Calu3 (cell line): ENCODE measurements around the gene TBC1D21. TPM values are rescaled to one million over a fixed set of nuclear protein-coding genes. Genes with fewer than 3 reads are reported as not detected.

Source experiments
- BruUV-seq: library from RNA; stranded (reverse); fragments of 400-500 nt; replicated peaks from 2 replicates; lab custom pipeline; 2021; lab: Mats Ljungman, UMichigan
- CTCF ChIA-PET: fragments of 300-600 bp; sonication (Branson Sonifier 250); formaldehyde crosslinking; loops from one replicate; lab custom pipeline; 2022; ENCODE audit warnings: antibody characterized with exemption; lab: Charles Lee
- DNase-seq: peaks from one replicate; pipeline ENCODE4 v3.0.0; 2022
- H3K27ac Mint-ChIP-seq: one replicate; pipeline ENCODE4 v1.8.0; 2022; ENCODE audit warnings: mixed read lengths; ENCODE audit not compliant: unreplicated experiment
- H3K27me3 Mint-ChIP-seq: one replicate; pipeline ENCODE4 v1.8.0; 2022; ENCODE audit warnings: mixed read lengths; ENCODE audit not compliant: unreplicated experiment
- H3K36me3 Mint-ChIP-seq: one replicate; pipeline ENCODE4 v1.8.0; 2022; ENCODE audit warnings: mild to moderate bottlenecking, moderate library complexity, mixed read lengths; ENCODE audit not compliant: insufficient read depth, unreplicated experiment
- H3K4me1 Mint-ChIP-seq: one replicate; pipeline ENCODE4 v1.8.0; 2022; ENCODE audit warnings: mild to moderate bottlenecking, low read depth, mixed read lengths; ENCODE audit not compliant: unreplicated experiment
- H3K4me3 Mint-ChIP-seq: one replicate; pipeline ENCODE4 v1.8.0; 2022; ENCODE audit warnings: mild to moderate bottlenecking, low read depth, moderate library complexity, mixed read lengths; ENCODE audit not compliant: unreplicated experiment
- H3K9me3 Mint-ChIP-seq: one replicate; pipeline ENCODE4 v1.8.0; 2022; ENCODE audit warnings: low read depth, mixed read lengths; ENCODE audit not compliant: unreplicated experiment
- intact Hi-C: fragments of 100-400 bp; cut with micrococcal nuclease; formaldehyde crosslinking; loops from one replicate; pipeline ENCODE4 v1.10.0; 2022; ENCODE audit not compliant: unreplicated experiment
- total RNA-seq: library from RNA; stranded (reverse); gene quantifications from 2 replicates; pipeline ENCODE4 v1.2.3, GENCODE V29; 2022
- TF ChIP-seq, protein P1 (sequence below): fragments of 200-600 bp; IDR thresholded peaks from one replicate; pipeline ENCODE4 v1.8.0; 2022; ENCODE audit warnings: antibody characterized with exemption; ENCODE audit not compliant: unreplicated experiment

Gene TBC1D21
- total RNA-seq, 1 experiment from 2014 or later = not detected

DNA sequence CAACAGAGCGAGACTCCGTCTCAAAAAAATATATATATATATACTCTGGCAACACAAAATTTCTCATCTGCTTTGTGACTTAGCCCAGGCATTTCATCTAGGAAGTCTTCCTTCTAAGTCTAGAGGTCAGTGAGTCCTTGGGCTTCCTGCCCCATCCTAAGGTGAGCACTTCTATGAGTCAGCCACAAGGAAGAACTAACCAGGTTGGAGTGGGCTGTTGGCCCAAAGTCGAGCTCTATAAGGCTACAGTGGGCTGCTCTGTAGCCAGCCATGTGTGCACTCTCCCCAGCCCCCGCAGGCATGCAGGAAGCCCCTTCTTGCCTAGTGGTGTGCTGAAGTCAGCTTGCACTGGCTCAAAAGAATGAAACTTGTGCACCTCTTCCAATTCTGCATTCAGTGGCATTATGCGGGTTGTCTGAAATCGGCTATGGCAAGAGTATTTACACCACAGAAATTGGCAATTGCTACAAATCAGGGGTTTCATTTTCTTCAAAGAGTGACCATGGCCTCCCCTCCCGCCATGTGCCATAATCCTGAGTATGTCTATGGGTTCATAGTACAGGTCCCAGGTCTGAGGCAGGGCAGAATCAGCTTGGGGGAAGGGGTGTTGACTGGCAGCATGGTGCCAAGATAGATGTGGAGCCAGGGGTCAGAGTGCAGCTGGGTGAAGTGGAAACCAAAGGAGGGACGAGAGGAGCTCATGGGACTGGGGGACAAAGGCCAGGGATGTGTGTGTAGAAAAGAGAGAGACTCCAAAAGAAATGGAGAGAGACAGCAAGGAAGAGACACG, 30.9 kb downstream of the TBC1D21 start:
- H3K9me3 Mint-ChIP-seq = peaks cover 4% of the 10 kb centered on the region
- no peak overlapping the region for H3K27ac Mint-ChIP-seq
- H3K36me3 Mint-ChIP-seq = no peaks in the 10 kb centered on the region
- BruUV-seq = no TSS peak
- intact Hi-C loops = loop anchor here (10.0 kb wide), 1 partner anchor 99 kb away; no protein-coding TSS in a partner anchor
- no peaks in the 10 kb centered on the region for H3K4me1 Mint-ChIP-seq
- H3K27me3 Mint-ChIP-seq = peaks cover 90% of the 10 kb centered on the region
- TF ChIP-seq, protein P1, sequence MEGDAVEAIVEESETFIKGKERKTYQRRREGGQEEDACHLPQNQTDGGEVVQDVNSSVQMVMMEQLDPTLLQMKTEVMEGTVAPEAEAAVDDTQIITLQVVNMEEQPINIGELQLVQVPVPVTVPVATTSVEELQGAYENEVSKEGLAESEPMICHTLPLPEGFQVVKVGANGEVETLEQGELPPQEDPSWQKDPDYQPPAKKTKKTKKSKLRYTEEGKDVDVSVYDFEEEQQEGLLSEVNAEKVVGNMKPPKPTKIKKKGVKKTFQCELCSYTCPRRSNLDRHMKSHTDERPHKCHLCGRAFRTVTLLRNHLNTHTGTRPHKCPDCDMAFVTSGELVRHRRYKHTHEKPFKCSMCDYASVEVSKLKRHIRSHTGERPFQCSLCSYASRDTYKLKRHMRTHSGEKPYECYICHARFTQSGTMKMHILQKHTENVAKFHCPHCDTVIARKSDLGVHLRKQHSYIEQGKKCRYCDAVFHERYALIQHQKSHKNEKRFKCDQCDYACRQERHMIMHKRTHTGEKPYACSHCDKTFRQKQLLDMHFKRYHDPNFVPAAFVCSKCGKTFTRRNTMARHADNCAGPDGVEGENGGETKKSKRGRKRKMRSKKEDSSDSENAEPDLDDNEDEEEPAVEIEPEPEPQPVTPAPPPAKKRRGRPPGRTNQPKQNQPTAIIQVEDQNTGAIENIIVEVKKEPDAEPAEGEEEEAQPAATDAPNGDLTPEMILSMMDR = no peak
- CTCF ChIA-PET = no interaction called here
- no peak overlapping the region for H3K4me3 Mint-ChIP-seq
- DNase-seq = no peak

DNA sequence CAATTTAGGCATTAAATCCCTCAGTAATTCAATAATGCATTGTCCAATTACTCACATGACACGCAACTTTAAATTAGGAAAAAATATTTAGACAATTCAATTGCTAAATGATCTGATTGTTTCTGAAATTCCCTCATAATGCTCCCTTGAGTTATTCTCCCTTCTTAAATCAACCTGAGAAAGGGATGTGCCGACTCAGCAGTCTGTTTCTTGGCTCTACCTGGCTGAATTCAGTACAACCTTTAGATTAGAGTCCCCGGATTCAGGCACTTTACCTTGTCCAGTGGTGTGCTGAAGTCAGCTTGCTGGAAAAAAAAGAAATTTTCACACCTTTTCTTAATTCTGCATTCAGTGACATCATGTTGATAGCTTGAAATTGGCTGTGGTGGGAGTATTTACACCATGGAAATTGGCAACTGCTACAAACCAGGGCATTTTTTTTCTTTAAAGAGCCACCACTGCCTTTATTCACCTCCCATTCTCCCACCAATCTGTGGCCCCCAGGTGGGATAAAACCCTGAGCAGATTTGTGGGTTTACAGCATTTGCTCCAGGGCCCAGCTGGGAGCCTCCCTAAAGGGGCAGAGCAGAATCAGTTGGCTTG, 32.0 kb downstream of the TBC1D21 start:
- Mint-ChIP-seq H3K36me3 (no peaks in the 10 kb centered on the region), H3K27me3 (peaks cover 87% of the 10 kb centered on the region), H3K4me1 (no peaks in the 10 kb centered on the region), H3K9me3 (peaks cover 4% of the 10 kb centered on the region), H3K27ac (no peak overlapping the region), H3K4me3 (no peak overlapping the region)
- TF ChIP-seq, protein P1 = no peak
- CTCF ChIA-PET = interaction anchor here (0.5 kb wide), 1 partner anchor 175 kb away, joined by 3 read pairs; no protein-coding TSS in a partner anchor
- no peak for DNase-seq
- BruUV-seq = no TSS peak
- intact Hi-C loops = loop anchor here (10.0 kb wide), 1 partner anchor 101 kb away; no protein-coding TSS in a partner anchor

DNA sequence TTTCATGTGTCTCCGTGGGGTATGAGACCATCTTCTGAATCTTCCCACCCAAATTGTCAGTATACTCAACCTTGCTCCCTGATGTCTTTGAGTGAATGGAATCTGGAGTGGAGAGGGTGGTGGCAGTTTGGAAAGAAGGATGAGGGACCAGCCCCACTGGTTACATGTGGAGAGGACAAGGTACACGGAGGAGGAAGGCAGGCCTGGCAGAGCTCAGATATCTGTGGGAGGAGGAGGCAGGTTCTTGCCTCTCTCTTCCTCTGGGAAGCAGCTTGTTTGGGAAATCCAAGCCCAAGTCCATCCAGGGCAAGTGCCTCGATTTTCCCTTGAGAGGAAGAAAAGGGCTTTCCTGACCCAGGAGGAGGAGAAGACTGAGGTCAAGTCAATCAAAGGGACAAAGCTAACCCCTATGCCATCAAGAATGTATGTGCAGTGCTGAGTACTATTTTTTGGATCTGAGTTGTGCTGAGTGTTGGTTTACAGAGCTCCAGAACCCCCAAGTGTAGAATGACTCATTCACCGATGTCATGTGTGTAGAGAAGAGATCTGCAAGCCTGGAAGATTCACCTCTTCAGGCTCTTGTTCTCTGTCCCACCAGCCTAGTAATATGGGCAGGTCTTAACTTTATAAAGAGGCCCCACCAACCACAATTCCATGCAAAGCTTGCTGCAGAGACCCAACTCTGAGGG, 33.1 kb downstream of the TBC1D21 start:
- no peak overlapping the region for H3K4me3 Mint-ChIP-seq
- H3K9me3 Mint-ChIP-seq = peaks cover 4% of the 10 kb centered on the region
- BruUV-seq = no TSS peak
- no peaks in the 10 kb centered on the region for H3K36me3 Mint-ChIP-seq
- H3K4me1 Mint-ChIP-seq = no peaks in the 10 kb centered on the region
- CTCF ChIA-PET = interaction anchor here (0.5 to 2.0 kb wide), 4 partner anchors 33 to 480 kb away, joined by 3 to 12 read pairs (median 4); partner anchors contain the start of gene TBC1D21
- TF ChIP-seq, protein P1 = no peak
- intact Hi-C loops = loop anchor here (10.0 kb wide), 1 partner anchor 102 kb away; no protein-coding TSS in a partner anchor
- DNase-seq = no peak
- peaks cover 87% of the 10 kb centered on the region for H3K27me3 Mint-ChIP-seq
- H3K27ac Mint-ChIP-seq = no peak overlapping the region

DNA sequence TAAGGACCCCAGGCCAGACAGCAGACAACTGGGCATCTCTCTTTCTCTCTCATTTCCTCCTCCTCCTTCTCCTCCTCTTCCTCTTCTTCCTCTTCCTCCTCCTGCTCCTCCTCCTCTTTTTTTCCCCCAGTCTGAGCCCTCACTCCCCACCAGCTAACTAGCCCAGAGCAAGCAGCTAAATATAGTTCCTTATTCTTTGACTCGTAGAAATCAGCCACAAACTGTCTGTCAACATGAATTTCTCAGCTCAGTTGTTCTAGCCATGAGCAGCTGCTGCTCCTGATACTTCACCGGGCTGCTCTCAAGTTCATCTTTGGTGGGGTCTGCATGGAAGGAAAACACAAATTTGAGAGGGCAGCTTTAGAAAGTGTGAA, 33.7 kb downstream of the TBC1D21 start:
- TF ChIP-seq, protein P1 = no peak
- Mint-ChIP-seq H3K36me3 (no peaks in the 10 kb centered on the region), H3K9me3 (peaks cover 4% of the 10 kb centered on the region), H3K27me3 (peaks cover 87% of the 10 kb centered on the region), H3K4me3 (no peak overlapping the region), H3K4me1 (no peaks in the 10 kb centered on the region), H3K27ac (no peak overlapping the region)
- CTCF ChIA-PET = interaction anchor here (0.5 to 2.0 kb wide), 3 partner anchors 33 to 481 kb away, joined by 3 to 12 read pairs (median 3); partner anchors contain the start of gene TBC1D21
- no TSS peak for BruUV-seq
- intact Hi-C loops = loop anchor here (10.0 kb wide), 1 partner anchor 102 kb away; no protein-coding TSS in a partner anchor
- no peak for DNase-seq
